GM21825 (cell line): ENCODE data around the gene ARHGAP28.
"Not testable (repeated sequence)": the region's sequence is repeated elsewhere in the genome, so short reads cannot be mapped to it uniquely, and the experiment has no call there.

Experiments
- ATAC-seq: cut with Tn5 transposase; IDR thresholded peaks from one replicate; pipeline ENCODE4 v1.9.1; 2021; ENCODE audit warnings: mild to moderate bottlenecking, moderate library complexity; ENCODE audit not compliant: unreplicated experiment

ARHGAP28 gene

GRCh38 chr18:6763524-6763923 lies 34.0 kb downstream of the ARHGAP28 start:
- ATAC-seq, result no peak

GRCh38 chr18:6764382-6764781 lies 34.9 kb downstream of the ARHGAP28 start:
- no peak for ATAC-seq

DNA sequence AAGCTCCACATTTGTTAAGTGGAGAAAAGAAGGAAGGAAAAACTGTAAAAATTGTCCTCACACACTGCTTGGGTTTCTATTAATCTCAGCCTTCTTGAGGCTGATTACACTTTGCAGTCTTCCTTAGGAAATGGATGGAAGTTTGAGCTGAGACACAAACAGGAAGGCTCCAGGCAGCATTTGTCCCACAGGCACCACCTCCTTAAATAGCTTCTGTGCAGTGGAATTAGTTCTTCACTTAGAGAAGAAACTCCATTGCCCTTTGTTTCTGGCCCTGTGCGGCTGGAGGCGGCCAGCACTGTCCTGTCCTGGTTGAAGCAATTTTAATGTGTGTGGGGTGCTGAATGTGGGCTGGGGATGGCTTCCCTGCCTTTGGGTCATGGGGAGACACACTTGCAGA lies 44.3 kb downstream of the ARHGAP28 start:
- ATAC-seq, result no peak

DNA sequence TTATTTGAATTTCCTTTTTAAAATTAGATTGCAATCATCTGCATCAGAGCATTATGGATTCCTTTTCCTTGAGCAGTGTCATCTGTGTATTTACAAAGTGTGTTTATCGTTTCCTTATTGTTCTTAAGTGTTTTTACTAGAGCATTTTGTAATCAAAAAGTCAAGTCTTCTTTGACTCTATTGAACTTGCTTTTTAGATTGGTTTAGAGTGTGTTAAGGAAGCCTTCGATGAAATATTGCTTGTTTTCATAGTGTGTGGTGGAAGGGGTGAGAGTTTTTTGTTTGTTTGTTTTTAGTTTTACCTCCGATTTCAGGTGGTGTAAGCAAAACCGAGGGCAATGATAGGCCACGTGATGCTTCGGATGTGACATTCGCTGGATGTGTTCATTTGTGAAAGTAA lies 45.7 kb downstream of the ARHGAP28 start:
- no peak for ATAC-seq

DNA sequence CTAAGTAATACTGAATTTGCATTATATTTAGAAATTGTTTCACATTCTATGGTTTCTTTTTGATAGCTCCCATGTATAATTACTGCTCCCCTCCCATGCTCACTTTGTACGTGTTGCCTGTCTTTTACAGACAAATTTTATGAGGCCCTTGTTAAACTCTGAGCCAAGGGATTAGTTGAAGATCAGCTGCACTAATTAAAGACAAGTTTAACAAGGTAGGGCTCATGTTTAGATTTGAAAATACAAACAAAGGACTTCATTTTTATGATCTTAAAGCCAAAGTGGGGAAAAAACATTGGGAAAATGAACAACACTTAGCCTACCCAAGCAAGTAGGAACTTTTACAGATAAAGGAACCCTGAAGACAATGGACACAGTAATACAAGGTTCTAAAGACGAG lies 46.2 kb downstream of the ARHGAP28 start:
- no peak for ATAC-seq

- ATAC-seq, result no peak
Measured at GRCh38 chr18:6776188-6776587, 46.7 kb downstream of the ARHGAP28 start.

- no peak for ATAC-seq
Measured at GRCh38 chr18:6777509-6777908, 48.0 kb downstream of the ARHGAP28 start.

DNA sequence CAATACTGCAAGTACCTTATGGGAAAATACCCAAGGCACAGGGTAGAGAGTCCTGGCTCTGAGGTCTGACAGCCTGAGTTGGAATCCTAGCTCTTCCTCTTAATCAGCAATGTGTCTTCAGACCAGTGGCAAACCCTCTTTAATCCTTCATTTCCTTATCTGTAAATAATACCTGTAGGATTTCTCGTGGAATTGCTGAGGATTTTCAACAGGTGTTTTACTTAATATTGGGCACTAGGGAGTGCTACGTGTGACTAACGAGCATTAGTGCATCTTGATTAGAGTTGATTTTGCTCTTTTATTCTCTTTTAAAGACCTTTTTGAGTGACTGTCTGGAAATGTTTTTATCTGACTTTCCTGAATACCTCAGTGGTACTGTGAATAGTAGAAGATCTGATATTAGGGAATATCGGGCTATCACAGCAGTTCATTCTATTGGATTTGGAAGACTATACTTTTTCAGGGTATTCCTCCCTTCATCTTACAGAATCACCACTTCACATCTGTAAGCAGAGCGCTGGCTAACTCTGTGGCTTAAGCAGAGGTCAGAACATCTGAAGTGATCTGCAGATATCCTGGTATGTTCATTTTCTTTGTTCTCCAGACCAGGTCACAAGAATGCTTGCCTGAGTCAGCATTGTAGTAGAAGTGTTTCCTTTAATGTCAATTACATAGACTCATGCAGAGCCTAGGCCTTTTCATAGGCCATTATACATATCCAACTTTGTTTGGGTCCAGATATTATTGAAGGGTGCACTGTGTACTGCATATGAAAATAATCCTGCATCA lies 49.1 kb downstream of the ARHGAP28 start:
- ATAC-seq, result no peak

GRCh38 chr18:6781142-6781714 lies 51.7 kb downstream of the ARHGAP28 start:
- no peak for ATAC-seq

- ATAC-seq, result no peak
Measured at GRCh38 chr18:6781796-6782195, 52.3 kb downstream of the ARHGAP28 start.

DNA sequence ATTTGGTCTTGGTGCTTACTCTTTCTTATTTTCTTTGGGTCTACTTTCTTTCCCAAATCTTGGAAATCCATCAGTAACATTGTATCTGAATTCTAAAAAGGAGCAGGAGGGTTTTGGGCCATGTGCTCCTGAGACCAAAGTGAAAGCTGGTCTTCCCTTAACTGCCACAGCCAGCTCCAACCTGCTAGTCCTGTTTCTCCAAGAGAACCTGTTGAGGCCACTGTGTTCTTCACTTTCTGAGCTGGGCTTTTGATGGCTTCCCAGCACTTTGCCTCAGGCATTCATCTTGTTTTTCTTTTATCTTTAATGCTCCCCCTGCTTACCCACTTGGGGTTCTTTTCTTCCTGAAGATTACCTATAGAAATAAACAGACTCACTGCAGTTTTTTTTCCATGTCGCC lies 53.3 kb downstream of the ARHGAP28 start:
- ATAC-seq, result no peak

GRCh38 chr18:6784046-6784445 lies 54.5 kb downstream of the ARHGAP28 start:
- no peak for ATAC-seq

GRCh38 chr18:6785001-6785400 lies 55.5 kb downstream of the ARHGAP28 start:
- ATAC-seq, result no peak

DNA sequence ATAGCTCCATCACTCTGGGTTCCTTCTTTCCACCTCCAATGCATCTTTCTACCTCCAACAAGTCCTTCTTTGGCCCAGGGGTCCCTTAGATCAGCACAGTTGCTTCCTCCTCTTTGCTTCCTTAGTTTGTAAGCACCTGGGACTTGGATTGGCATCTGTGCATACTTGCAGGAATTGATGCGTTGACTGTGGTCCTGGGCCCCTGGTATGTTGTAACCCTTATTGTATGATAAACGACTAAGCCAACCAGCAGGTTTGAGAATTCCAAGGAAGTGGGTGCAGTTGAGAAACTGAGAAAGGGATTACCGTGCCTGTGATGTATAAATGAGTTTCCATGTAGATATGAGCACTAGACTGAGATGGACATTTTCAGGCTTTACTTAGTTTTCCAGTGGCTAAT lies 55.9 kb downstream of the ARHGAP28 start:
- no peak for ATAC-seq

DNA sequence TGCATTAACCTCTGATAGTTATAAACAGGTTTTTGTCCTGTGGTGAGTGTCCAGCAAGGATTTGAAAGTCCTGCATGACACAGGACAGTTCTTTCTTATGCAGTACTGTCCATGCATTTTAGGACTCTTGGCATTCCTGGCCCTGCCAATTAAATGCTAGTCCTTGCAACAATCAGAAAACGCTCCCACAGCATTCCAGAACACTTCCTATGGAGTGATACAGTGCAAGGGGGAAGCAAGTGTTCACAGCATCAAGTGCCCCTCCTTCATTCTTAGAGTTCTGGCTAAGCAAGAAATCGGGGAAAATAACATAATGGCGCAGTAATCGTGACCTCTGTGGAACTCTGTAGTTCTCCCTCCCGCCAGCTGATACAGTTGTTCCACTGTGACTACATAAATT lies 62.9 kb downstream of the ARHGAP28 start:
- no peak for ATAC-seq

- no peak for ATAC-seq
Measured at GRCh38 chr18:6793455-6793854, 63.9 kb downstream of the ARHGAP28 start.

DNA sequence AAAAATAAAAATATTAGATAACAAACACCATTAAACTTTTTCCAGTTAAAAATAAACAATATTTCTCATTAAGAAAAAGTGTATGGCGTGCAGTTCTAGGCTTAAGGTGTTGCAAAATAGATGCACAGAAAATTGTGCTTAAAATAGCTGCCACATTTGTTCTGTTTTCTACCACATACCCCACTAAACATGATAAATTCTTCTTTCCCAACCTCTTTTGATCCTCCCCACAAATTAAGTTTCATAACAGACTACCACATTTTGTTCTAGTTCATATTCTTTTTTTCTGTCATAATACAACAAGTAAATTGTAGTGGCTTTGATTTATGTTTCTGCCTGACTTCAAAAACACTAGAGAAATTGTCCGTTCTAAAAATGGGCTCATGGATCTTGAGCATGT lies 64.5 kb downstream of the ARHGAP28 start:
- no peak for ATAC-seq

- ATAC-seq, result no peak
Measured at GRCh38 chr18:6795307-6795706, 65.8 kb downstream of the ARHGAP28 start.

DNA sequence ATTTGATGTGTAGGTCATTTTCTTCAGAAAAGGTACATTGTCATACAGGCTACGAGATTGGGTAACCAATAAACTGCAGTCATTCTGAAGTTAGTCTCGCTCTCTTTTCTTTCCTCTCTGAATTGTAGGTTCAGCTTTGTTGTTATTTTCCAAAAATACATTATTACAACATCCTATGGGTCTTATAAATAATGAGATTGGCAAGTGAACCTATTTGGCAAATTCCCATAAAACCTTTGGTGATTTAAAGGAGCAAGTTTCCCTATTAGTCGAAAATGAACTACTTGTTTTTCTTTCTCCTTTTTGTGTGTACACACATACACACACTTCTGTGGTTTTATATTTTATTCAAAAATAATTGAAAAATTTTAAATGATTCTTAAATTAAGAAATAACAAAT lies 67.0 kb downstream of the ARHGAP28 start:
- no peak for ATAC-seq

DNA sequence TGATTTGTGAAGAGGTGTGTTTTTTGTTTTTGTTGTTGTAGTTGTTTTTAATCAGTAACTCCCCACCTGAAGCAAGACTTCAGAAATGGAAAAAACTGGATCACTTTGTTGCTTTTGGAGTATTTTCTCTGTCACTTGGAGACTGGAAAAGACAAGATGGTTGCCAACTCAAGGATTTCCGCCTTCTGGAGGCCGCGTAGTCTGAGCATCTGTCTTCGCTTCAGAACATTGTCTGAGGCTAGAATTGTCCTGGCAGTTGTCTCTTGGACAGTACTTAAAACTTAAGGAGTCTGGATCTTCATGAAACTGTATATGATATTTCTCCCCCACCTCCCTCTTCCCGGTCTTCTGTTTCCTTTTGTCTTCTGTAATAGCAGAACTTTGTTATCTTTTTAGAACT lies 67.7 kb downstream of the ARHGAP28 start:
- no peak for ATAC-seq

DNA sequence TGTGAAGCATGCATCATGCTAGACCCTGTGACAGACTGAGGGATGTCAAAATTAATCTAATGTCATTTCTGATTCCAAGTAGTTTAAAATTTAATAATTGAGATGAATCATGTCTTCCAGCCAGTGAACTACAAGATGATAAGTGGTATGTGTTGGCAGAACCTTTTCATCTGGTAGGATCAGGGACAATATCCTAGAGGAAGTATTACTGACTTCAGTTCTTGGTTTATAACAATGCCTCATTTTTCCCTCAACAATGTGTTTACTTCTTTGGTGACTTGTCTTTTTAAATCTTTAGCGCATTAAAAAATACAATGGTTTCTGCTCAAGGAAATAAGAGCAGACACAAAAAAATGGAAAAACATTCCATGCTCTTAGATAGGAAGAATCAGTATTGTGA lies 69.4 kb downstream of the ARHGAP28 start:
- ATAC-seq, result no peak

DNA sequence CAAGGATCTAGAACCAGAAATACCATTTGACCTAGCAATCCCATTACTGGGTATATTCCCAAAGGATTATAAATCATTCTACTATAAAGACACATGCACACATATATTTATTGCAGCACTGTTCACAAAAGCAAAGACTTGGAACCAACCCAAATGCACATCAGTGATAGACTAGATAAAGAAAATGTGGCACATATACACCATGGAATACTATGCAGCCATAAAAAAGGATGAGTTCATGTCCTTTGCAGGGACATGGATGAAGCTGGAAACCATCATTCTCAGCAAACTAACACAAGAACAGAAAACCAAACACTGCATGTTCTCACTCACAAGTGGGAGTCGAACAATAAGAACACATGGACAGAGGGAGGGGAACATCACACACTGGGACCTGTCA lies 70.8 kb downstream of the ARHGAP28 start:
- not testable (repeated sequence) for ATAC-seq
